B cell (primary cell): ENCODE measurements around the gene ST6GAL1. TPM values are rescaled to one million over a fixed set of nuclear protein-coding genes. Genes with fewer than 3 reads are reported as not detected.
A peak's percentile ranks its signal among the peaks of the same experiment; 100 is the strongest.

Source experiments
- ATAC-seq: fragments of 200-7000 bp; cut with Tn5 transposase; one replicate; pipeline ENCODE4 v1.10.0; 2021; ENCODE audit warnings: low read depth, mild to moderate bottlenecking, moderate number of reproducible peaks, moderate library complexity
- CTCF ChIA-PET: fragments of 350-600 bp; sonication (Branson Sonifier 250); formaldehyde crosslinking; loops from one replicate; lab custom pipeline; 2021; ENCODE audit warnings: antibody characterized with exemption, inconsistent platforms; lab: Charles Lee
- POLR2A ChIA-PET: fragments of 350-600 bp; sonication (Branson Sonifier 250); formaldehyde crosslinking; loops from one replicate; lab custom pipeline; 2021; ENCODE audit warnings: antibody characterized with exemption; lab: Charles Lee
- DNase-seq: peaks from one replicate; pipeline ENCODE4 v3.0.0; 2013
- H2AFZ ChIP-seq: 2 replicates; pipeline ENCODE4 v1.6.1; 2012; ENCODE audit warnings: mild to moderate bottlenecking, low read depth, low read length; ENCODE audit not compliant: insufficient read depth, poor library complexity, severe bottlenecking
- H3K27ac ChIP-seq, 2 donors: 1 replicate in 1 of 2; 2 replicates in 1 of 2; pipeline ENCODE4 v1.5.1; 2012 to 2013; ENCODE audit warnings: low read length in 2 of 2, mild to moderate bottlenecking in 2 of 2, moderate library complexity in 1 of 2
- H3K27me3 ChIP-seq, 4 experiments: fragments of 200-600 bp in 1 of 4; sonication (generic) in 1 of 4; replicated peaks in 1 of 4; 1 replicate in 2 of 4; 2 replicates in 2 of 4; pipeline versions ENCODE4 v1.6.1 to v1.7.0; 2013 to 2016; ENCODE audit warnings: low read length in 3 of 4, mild to moderate bottlenecking in 2 of 4, mixed read lengths in 1 of 4, moderate library complexity in 1 of 4; ENCODE audit not compliant: insufficient read depth in 4 of 4, control insufficient read depth in 3 of 4; ENCODE audit errors: control extremely low read depth in 1 of 4
- H3K36me3 ChIP-seq, 2 experiments: replicated peaks in 1 of 2; 1 replicate in 1 of 2; 2 replicates in 1 of 2; pipeline versions ENCODE4 v1.6.1 to v1.7.1; 2013; ENCODE audit warnings: low read length in 1 of 2; ENCODE audit not compliant: insufficient read depth in 2 of 2, control insufficient read depth in 1 of 2; ENCODE audit errors: control extremely low read depth in 1 of 2, extremely low read depth in 1 of 2
- H3K4me1 ChIP-seq, 2 donors: fragments of 200-600 bp in 1 of 2; sonication (generic) in 1 of 2; 1 replicate in 1 of 2; 2 replicates in 1 of 2; pipeline versions ENCODE4 v1.5.1 to v1.6.1; 2013 to 2017; ENCODE audit warnings: low read length in 2 of 2; ENCODE audit not compliant: control insufficient read depth in 2 of 2, insufficient read depth in 2 of 2
- H3K4me2 ChIP-seq: replicated peaks from 2 replicates; pipeline ENCODE3; 2012; ENCODE audit warnings: mild to moderate bottlenecking, low read depth, low read length; ENCODE audit not compliant: poor library complexity, severe bottlenecking
- H3K4me3 ChIP-seq, 5 experiments: fragments of 200-600 bp in 1 of 5; sonication (generic) in 1 of 5; 1 replicate in 3 of 5; 2 replicates in 2 of 5; pipeline versions ENCODE4 v1.5.1 to v1.7.0; 2011 to 2016; ENCODE audit warnings: low read length in 4 of 5, mild to moderate bottlenecking in 4 of 5, low read depth in 2 of 5, control low read depth in 1 of 5, moderate library complexity in 1 of 5; ENCODE audit not compliant: insufficient read depth in 1 of 5; ENCODE audit errors: control extremely low read depth in 1 of 5, extremely low read depth in 1 of 5
- H3K79me2 ChIP-seq: fragments of 200-600 bp; sonication (generic); one replicate; pipeline ENCODE4 v1.6.0; 2016; ENCODE audit warnings: low read length; ENCODE audit not compliant: control insufficient read depth, insufficient read depth
- H3K9ac ChIP-seq: fragments of 200-600 bp; sonication (generic); 2 replicates; pipeline ENCODE4 v1.6.1; 2017; ENCODE audit warnings: mild to moderate bottlenecking, low read length, moderate library complexity
- H3K9me3 ChIP-seq, 3 donors: one replicate each; pipeline versions ENCODE4 v1.6.1 to v1.7.1; 2013; ENCODE audit warnings: low read length in 2 of 3; ENCODE audit not compliant: control insufficient read depth in 2 of 3, insufficient read depth in 1 of 3; ENCODE audit errors: control extremely low read depth in 1 of 3
- H4K20me1 ChIP-seq: 2 replicates; pipeline ENCODE4 v1.6.0; 2012; ENCODE audit warnings: mild to moderate bottlenecking, low read length; ENCODE audit not compliant: insufficient read depth, control insufficient read depth, poor library complexity, severe bottlenecking
- H3K27ac Mint-ChIP-seq: one replicate; pipeline ENCODE4 v1.8.0; 2021; ENCODE audit warnings: mixed read lengths
- H3K27me3 Mint-ChIP-seq: one replicate; pipeline ENCODE4 v1.8.0; 2021; ENCODE audit warnings: mixed read lengths
- H3K4me1 Mint-ChIP-seq: one replicate; pipeline ENCODE4 v1.8.0; 2021; ENCODE audit warnings: mixed read lengths
- H3K4me3 Mint-ChIP-seq: one replicate; pipeline ENCODE4 v1.8.0; 2021; ENCODE audit warnings: mixed read lengths
- H3K9me3 Mint-ChIP-seq: one replicate; pipeline ENCODE4 v1.8.0; 2022; ENCODE audit warnings: mixed read lengths; ENCODE audit not compliant: insufficient read depth
- CTCF ChIP-seq: fragments of 200-600 bp; IDR thresholded peaks from one replicate; pipeline ENCODE4 v1.8.0; 2022; ENCODE audit warnings: antibody characterized with exemption, mild to moderate bottlenecking
- EZH2 ChIP-seq: IDR thresholded peaks from 2 replicates; pipeline ENCODE4 v1.6.1; 2012; ENCODE audit warnings: borderline replicate concordance, low read depth, mild to moderate bottlenecking, moderate library complexity, low read length; ENCODE audit not compliant: insufficient read depth, poor library complexity, severe bottlenecking
- WGBS: methylation state at CpG from one replicate; pipeline ENCODE4 v1.1.5; 2013; ENCODE audit warnings: missing lambda C conversion rate; ENCODE audit not compliant: insufficient coverage; 5-methylcytosine and 5-hydroxymethylcytosine counted together
- intact Hi-C: fragments of 100-400 bp; cut with micrococcal nuclease; formaldehyde crosslinking; loops from one replicate; pipeline ENCODE4 v1.10.0; 2022
- polyA plus RNA-seq: library from polyadenylated mRNA; depleted of rRNA; stranded (reverse); fragments of >200 nt; gene quantifications from 2 replicates; pipeline ENCODE4 v1.2.3, GENCODE V29; 2012
- total RNA-seq, 2 donors: library from RNA; stranded (reverse); fragments of 120-200 nt in 1 of 2; gene quantifications; 1 replicate in 1 of 2; 2 replicates in 1 of 2; pipeline versions ENCODE4 v1.2.3 to v1.2.4, GENCODE V29; 2013 to 2022

ST6GAL1 gene
- total and polyA plus RNA-seq, 2 donors (not counting 1 experiment from before 2014, with no cell fraction given): 174 to 563 TPM

DNA sequence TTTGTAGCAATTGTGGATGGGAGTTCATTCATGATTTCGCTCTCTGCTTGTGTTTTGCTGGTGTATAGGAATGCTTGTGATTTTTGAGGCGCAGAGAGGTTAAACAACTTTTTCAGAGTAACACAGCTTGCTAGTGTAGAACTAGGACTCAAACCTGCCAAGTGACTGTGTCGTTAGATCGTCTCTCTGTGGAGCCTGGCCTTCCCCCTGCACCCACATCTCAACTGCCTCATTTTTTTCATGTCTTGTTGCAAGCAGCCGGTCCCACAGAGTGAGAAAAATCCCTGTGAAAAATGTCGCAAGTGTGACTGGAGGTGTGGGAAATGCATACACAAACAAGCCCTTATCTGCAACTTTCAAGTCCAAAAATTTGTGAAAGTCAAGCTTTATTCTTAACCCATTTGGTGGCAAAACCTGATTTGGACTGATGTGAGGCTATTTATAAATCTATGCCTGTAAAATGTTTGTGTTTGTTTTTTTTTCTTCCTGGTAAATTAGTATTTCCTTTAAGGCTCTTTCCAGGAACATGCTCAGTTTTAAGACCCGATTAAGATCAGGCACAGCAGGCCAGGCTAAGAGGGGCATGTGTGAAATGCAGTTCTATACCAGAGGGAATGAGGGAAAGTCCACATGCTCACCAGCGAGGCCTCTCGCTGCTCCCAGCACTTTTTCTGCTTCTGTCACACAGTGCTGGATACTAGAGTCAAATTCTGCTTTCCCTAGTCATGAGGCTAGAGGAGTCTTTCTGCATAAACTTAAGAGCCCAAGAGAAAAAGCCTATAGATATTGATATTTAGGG is 25.8 kb downstream of the ST6GAL1 start:
- H3K4me3 ChIP-seq: no peak overlapping the region
- Mint-ChIP-seq H3K27me3 (no peaks in the 10 kb centered on the region), H3K27ac (peak overlapping the region; percentile 72), H3K4me3 (no peak overlapping the region), H3K9me3 (peaks cover 1% of the 10 kb centered on the region), H3K4me1 (peaks cover 80% of the 10 kb centered on the region)
- H3K9ac ChIP-seq: no peak overlapping the region
- ATAC-seq (no peak), DNase-seq (no peak)
- no CpG with 5 or more reads among the region's 9 CpGs for WGBS
- TF ChIP-seq EZH2 (no peak), CTCF (no peak)
- no peak overlapping the region for H3K4me2 ChIP-seq
- peaks cover 95% of the 10 kb centered on the region for H3K79me2 ChIP-seq
- ChIA-PET CTCF (no interaction called here), POLR2A (no interaction called here)
- H3K4me1 ChIP-seq: peaks cover 51 to 53% of the 10 kb centered on the region in 2 donors
- peak overlapping the region; percentile 2 to 18 for H3K27ac ChIP-seq
- no peak overlapping the region for H2AFZ ChIP-seq
- intact Hi-C loops: loop anchor here (5.0 kb wide), 1 partner anchor 36 kb away; no protein-coding TSS in a partner anchor
- peaks cover 2 to 32% of the 10 kb centered on the region in 2 experiments for H3K36me3 ChIP-seq
- peaks cover 0 to 7% (median 3%) of the 10 kb centered on the region in 3 donors for H3K9me3 ChIP-seq
- no peaks in the 10 kb centered on the region for H3K27me3 ChIP-seq
- H4K20me1 ChIP-seq: peaks cover 58% of the 10 kb centered on the region
